ENCODE data around the gene NR2F1-AS1. TPM values are rescaled to one million over a fixed set of nuclear protein-coding genes. Genes with fewer than 3 reads are reported as not detected.

Gene NR2F1-AS1
- total and polyA plus RNA-seq, 9 of the 15 experiments (the other 6 are each of a cell fraction or from before 2014, with no cell fraction given): not detected

- no peaks in the 10 kb centered on the region for H4K20me1 ChIP-seq (replicated peaks; ENCODE audit: control insufficient read depth, insufficient read depth, low read length)
- no peaks in the 10 kb centered on the region for H3K9me3 ChIP-seq (replicated peaks; ENCODE audit: control insufficient read depth, insufficient read depth, low read depth, low read length)
- H3K36me3 ChIP-seq (ENCODE audit: control insufficient read depth, insufficient read depth, low read length): no peaks in the 10 kb centered on the region
- FAIRE-seq: no peak
- intact Hi-C loops (cut with micrococcal nuclease): no loop called here
- no peak overlapping the region for H3K4me2 ChIP-seq (ENCODE audit: insufficient read depth, low read length)
- no peak overlapping the region for H3K27ac ChIP-seq (ENCODE audit: extremely low read depth, low read depth, low read length)
- H3K9me1 ChIP-seq (ENCODE audit: control insufficient read depth, insufficient read depth, low read length): no peaks in the 10 kb centered on the region
- H3K4me3 ChIP-seq: no peak overlapping the region
- 3% methylated on average over 6 of the region's 6 CpGs for WGBS (ENCODE audit: insufficient coverage, low coverage, missing lambda C conversion rate)
- TF ChIP-seq SP2 (IDR thresholded peaks at IDR 0.05; ENCODE audit: extremely low read depth, low read depth, low read length, poor library complexity, severe bottlenecking): no peak
- TF ChIP-seq HCFC1 (IDR thresholded peaks at IDR 0.05; ENCODE audit: low read depth, low read length): no peak
- TF ChIP-seq EP400 (IDR thresholded peaks at IDR 0.05): no peak
- no peak for TF ChIP-seq COPS2 (conservative IDR thresholded peaks at IDR 0.05)
- no peak for TF ChIP-seq SMC3 (conservative IDR thresholded peaks at IDR 0.05; ENCODE audit: insufficient read depth, low read depth, low read length)
- TF ChIP-seq GABPB1 (CRISPR knock-in tag; IDR thresholded peaks at IDR 0.05): no peak
- no peak for TF ChIP-seq PHTF2 (CRISPR knock-in tag; IDR thresholded peaks at IDR 0.05)
- no peak for TF ChIP-seq CREB3 (tag; conservative IDR thresholded peaks at IDR 0.05; ENCODE audit: low read depth)
- no peak for TF ChIP-seq ZNF133 (CRISPR knock-in tag; IDR thresholded peaks at IDR 0.05)
- no peak for TF ChIP-seq CAMTA2 (CRISPR knock-in tag; conservative IDR thresholded peaks at IDR 0.05)
- TF ChIP-seq ETV5 (CRISPR knock-in tag; IDR thresholded peaks at IDR 0.05; ENCODE audit: low read depth): no peak
- no peak overlapping the region for H2AFZ ChIP-seq (ENCODE audit: low read depth, low read length)
- BruUV-seq (replicated peaks): no TSS peak
- ATAC-seq: no peak
- POLR2A ChIA-PET: no interaction called here
- H3K4me1 ChIP-seq (replicated peaks in 1 of 2; ENCODE audit: control insufficient read depth in 2 of 2, insufficient read depth in 2 of 2, low read length in 2 of 2): no peaks in the 10 kb centered on the region
- no peaks in the 10 kb centered on the region for H3K27me3 ChIP-seq (ENCODE audit: control insufficient read depth in 2 of 2, insufficient read depth in 2 of 2, low read length in 2 of 2)
- in situ Hi-C loops (cut with MboI): no loop called here
- no peaks in the 10 kb centered on the region for H3K79me2 ChIP-seq (ENCODE audit: control insufficient read depth, insufficient read depth, low read length)
- DNase-seq (ENCODE audit: extremely low read depth in 1 of 4, low spot score in 3 of 4): no peak
- CTCF ChIA-PET (ENCODE audit: low intra/inter-chr PET ratio): no interaction called here
- no peak overlapping the region for H3K9ac ChIP-seq (ENCODE audit: insufficient read depth in 1 of 2, low read depth in 2 of 2, low read length in 2 of 2)
These were observed 155.9 kb downstream of the NR2F1-AS1 start for GRCh38 chr5:93425096-93425495.

Measured in K562 (cell line).